Body of pancreas (tissue), 4 donors: Measurements from ENCODE around the gene ASMT.

Experiments used
- POLR2A ChIP-seq, 3 donors: fragments of 450-650 bp; IDR thresholded peaks; one replicate each; pipeline ENCODE4 v1.6.1; 2016; ENCODE audit warnings: antibody characterized with exemption in 3 of 3, mild to moderate bottlenecking in 2 of 3
- TF ChIP-seq, protein P1 (sequence below), 7 experiments: fragments of 450-650 bp in 4 of 7; fragments of 200-600 bp in 3 of 7; sonication (generic) in 3 of 7; IDR thresholded peaks; one replicate each; pipeline ENCODE4 v1.5.1; 2016 to 2019; ENCODE audit warnings: antibody characterized with exemption in 7 of 7

- TF ChIP-seq, protein P1, sequence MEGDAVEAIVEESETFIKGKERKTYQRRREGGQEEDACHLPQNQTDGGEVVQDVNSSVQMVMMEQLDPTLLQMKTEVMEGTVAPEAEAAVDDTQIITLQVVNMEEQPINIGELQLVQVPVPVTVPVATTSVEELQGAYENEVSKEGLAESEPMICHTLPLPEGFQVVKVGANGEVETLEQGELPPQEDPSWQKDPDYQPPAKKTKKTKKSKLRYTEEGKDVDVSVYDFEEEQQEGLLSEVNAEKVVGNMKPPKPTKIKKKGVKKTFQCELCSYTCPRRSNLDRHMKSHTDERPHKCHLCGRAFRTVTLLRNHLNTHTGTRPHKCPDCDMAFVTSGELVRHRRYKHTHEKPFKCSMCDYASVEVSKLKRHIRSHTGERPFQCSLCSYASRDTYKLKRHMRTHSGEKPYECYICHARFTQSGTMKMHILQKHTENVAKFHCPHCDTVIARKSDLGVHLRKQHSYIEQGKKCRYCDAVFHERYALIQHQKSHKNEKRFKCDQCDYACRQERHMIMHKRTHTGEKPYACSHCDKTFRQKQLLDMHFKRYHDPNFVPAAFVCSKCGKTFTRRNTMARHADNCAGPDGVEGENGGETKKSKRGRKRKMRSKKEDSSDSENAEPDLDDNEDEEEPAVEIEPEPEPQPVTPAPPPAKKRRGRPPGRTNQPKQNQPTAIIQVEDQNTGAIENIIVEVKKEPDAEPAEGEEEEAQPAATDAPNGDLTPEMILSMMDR (IDR thresholded peaks at IDR 0.05): no peak
- no peak for TF ChIP-seq POLR2A (IDR thresholded peaks at IDR 0.05)
Observed at GRCh38 chrX:1661048-1661921, 46.4 kb downstream of the ASMT start.
